ENCODE results near the gene OR10H1. TPM values are rescaled to one million over a fixed set of nuclear protein-coding genes. Genes with fewer than 3 reads are reported as not detected.
A peak's percentile ranks its signal among the peaks of the same experiment; 100 is the strongest.
"Not testable (repeated sequence)": the region's sequence is repeated elsewhere in the genome, so short reads cannot be mapped to it uniquely, and the experiment has no call there.

OR10H1 gene
- polyA plus RNA-seq, 2 of the 4 experiments (the other 2 are of a cell fraction): not detected

- H3K9me3 ChIP-seq, H3K4me3 ChIP-seq, H3K27ac ChIP-seq, H3K4me1 ChIP-seq, ATAC-seq, FAIRE-seq, H3K4me2 ChIP-seq, CTCF ChIA-PET: not testable (repeated sequence)
- 20% methylated on average over 8 of the region's 8 CpGs for WGBS (ENCODE audit: missing lambda C conversion rate)
- POLR2A ChIA-PET: interaction anchor here (0.6 kb wide), 1 partner anchor 21 kb away, joined by 4 read pairs; no protein-coding TSS in a partner anchor
- DNase-seq (ENCODE audit: low read depth in 1 of 2, low spot score in 1 of 2): peak in 1 of 2 experiments; percentile 12
- TF ChIP-seq CEBPB (IDR thresholded peaks at IDR 0.05): peak in 1 of 2 experiments; percentile 31; a peak in 1 of 4 replicates
These were observed 28.4 kb upstream of the OR10H1 start for GRCh38 chr19:15843894-15844222.

GRCh38 chr19:15843203-15843893 lies 27.9 kb upstream of the OR10H1 start:
- ATAC-seq: no peak
- no peaks in the 10 kb centered on the region for H3K9me3 ChIP-seq
- CTCF ChIA-PET: no interaction called here
- H3K4me2 ChIP-seq: no peak overlapping the region
- no peak for TF ChIP-seq POLR2A (IDR thresholded peaks at IDR 0.05; ENCODE audit: low read length)
- TF ChIP-seq NFE2L2 (conservative IDR thresholded peaks at IDR 0.05; ENCODE audit: low read length): no peak
- no peak for TF ChIP-seq BHLHE40 (IDR thresholded peaks at IDR 0.05; ENCODE audit: low read depth, low read length)
- TF ChIP-seq MAX (IDR thresholded peaks at IDR 0.05): no peak
- TF ChIP-seq RAD21 (conservative IDR thresholded peaks at IDR 0.05 in 1 of 2, IDR thresholded peaks at IDR 0.05 in 1 of 2): no peak
- no peak for TF ChIP-seq FOSB (CRISPR knock-in tag; IDR thresholded peaks at IDR 0.05)
- no peak for TF ChIP-seq EP300 (IDR thresholded peaks at IDR 0.05)
- no peak for TF ChIP-seq HDAC2 (IDR thresholded peaks at IDR 0.05)
- TF ChIP-seq ZFP36 (IDR thresholded peaks at IDR 0.05; ENCODE audit: borderline replicate concordance, partially characterized antibody): no peak
- TF ChIP-seq CBX2 (IDR thresholded peaks at IDR 0.05; ENCODE audit: borderline replicate concordance, low read depth): no peak
- no peak for TF ChIP-seq CEBPB (IDR thresholded peaks at IDR 0.05)
- no peak for TF ChIP-seq ELK1 (IDR thresholded peaks at IDR 0.05; ENCODE audit: low read depth, low read length)
- TF ChIP-seq FOSL2 (IDR thresholded peaks at IDR 0.05): no peak
- no peak for TF ChIP-seq FOSL2 (CRISPR knock-in tag; IDR thresholded peaks at IDR 0.05)
- H3K4me3 ChIP-seq: no peak overlapping the region
- no peaks in the 10 kb centered on the region for H3K4me1 ChIP-seq
- FAIRE-seq: no peak
- no peak overlapping the region for H3K27ac ChIP-seq
- POLR2A ChIA-PET: interaction anchor here (0.6 kb wide), 1 partner anchor 21 kb away, joined by 4 read pairs; no protein-coding TSS in a partner anchor
- 26% methylated on average over 5 of the region's 5 CpGs for WGBS (ENCODE audit: missing lambda C conversion rate)
- no peak for DNase-seq (ENCODE audit: low read depth in 1 of 2, low spot score in 1 of 2)

- Histone ChIP-seq H3K4me2 (no peak overlapping the region), H3K27ac (no peak overlapping the region), H3K4me1 (0 out of 3 replicates have a peak, but pooled peaks cover 2% of the 10 kb centered on the region), H3K9me3 (no peaks in the 10 kb centered on the region), H3K4me3 (no peak overlapping the region)
- ChIA-PET CTCF (no interaction called here), POLR2A (no interaction called here)
- 42% methylated on average over 10 of the region's 11 CpGs for WGBS (ENCODE audit: missing lambda C conversion rate)
- TF ChIP-seq SREBF2 (IDR thresholded peaks at IDR 0.05) (no peak), BHLHE40 (IDR thresholded peaks at IDR 0.05; ENCODE audit: low read depth, low read length) (no peak), ELK1 (IDR thresholded peaks at IDR 0.05; ENCODE audit: low read depth, low read length) (no peak), TFCP2L1 (CRISPR knock-in tag; IDR thresholded peaks at IDR 0.05) (no peak), RFX5 (IDR thresholded peaks at IDR 0.05) (no peak), MAFK (IDR thresholded peaks at IDR 0.05; ENCODE audit: partially characterized antibody) (no peak), HDAC2 (IDR thresholded peaks at IDR 0.05) (no peak), FOXS1 (CRISPR knock-in tag; IDR thresholded peaks at IDR 0.05) (no peak), FOSL2 (IDR thresholded peaks at IDR 0.05) (no peak), FOSL2 (CRISPR knock-in tag; IDR thresholded peaks at IDR 0.05) (no peak), MAX (IDR thresholded peaks at IDR 0.05) (no peak), ZSCAN20 (CRISPR knock-in tag; IDR thresholded peaks at IDR 0.05) (no peak), MAZ (IDR thresholded peaks at IDR 0.05; ENCODE audit: borderline replicate concordance, low read depth, low read length) (no peak), JUNB (IDR thresholded peaks at IDR 0.05) (no peak), E2F6 (IDR thresholded peaks at IDR 0.05; ENCODE audit: borderline replicate concordance, low read depth) (no peak)
- no peak for ATAC-seq
- no peak for FAIRE-seq
- peak in 1 of 2 experiments; percentile 13 for DNase-seq (ENCODE audit: low read depth in 1 of 2, low spot score in 1 of 2)
These were observed 26.6 kb upstream of the OR10H1 start for GRCh38 chr19:15841875-15842569.
